ENCODE measurements around the gene ARHGEF40.

DNA sequence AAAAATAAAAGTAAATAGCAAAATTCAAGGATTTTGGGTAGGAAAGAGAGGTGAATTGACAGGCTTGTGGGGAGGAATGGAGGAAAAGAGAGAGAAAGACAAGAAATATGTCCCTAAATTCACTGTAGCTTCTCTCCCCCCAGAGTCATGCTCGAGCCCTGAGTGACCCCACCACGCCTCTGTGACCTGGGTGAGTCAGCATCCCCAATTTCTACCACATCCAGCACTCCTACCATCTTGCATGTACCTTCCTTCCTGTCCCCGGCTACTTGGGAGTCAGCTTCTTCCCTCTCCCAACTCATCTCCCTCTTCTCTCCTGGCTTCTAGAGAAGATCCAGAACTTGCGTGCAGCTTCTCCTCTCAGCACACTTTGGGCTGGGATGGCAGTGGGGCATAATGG is 18.6 kb downstream of the ARHGEF40 start:
- TF ChIP-seq CTCF (IDR thresholded peaks at IDR 0.05) (no peak), POLR2AphosphoS5 (IDR thresholded peaks at IDR 0.05) (no peak)
